H9 (cell line): Measurements from ENCODE around the gene PKD1. TPM values are rescaled to one million over a fixed set of nuclear protein-coding genes. Genes with fewer than 3 reads are reported as not detected.
A peak's percentile ranks its signal among the peaks of the same experiment; 100 is the strongest.

Experiments
- DNase-seq: peaks from one replicate; pipeline ENCODE4 v3.0.0-alpha.2; 2017
- H2AFZ ChIP-seq: one replicate; pipeline ENCODE4 v1.6.1; 2013; ENCODE audit warnings: mild to moderate bottlenecking, low read length, control low read depth, moderate library complexity
- H2AK5ac ChIP-seq: 2 replicates; pipeline ENCODE4 v1.6.1; 2013; ENCODE audit warnings: low read length, control low read depth, mixed read lengths; ENCODE audit not compliant: insufficient read length
- H2BK120ac ChIP-seq: one replicate; pipeline ENCODE4 v1.6.1; 2013; ENCODE audit warnings: low read depth, mild to moderate bottlenecking, low read length, control low read depth, inconsistent platforms; ENCODE audit not compliant: poor library complexity, severe bottlenecking
- H2BK12ac ChIP-seq: 2 replicates; pipeline ENCODE4 v1.6.1; 2013; ENCODE audit warnings: low read length, control low read depth, mixed read lengths, low read depth; ENCODE audit not compliant: insufficient read length
- H2BK15ac ChIP-seq: 2 replicates; pipeline ENCODE4 v1.6.1; 2013; ENCODE audit warnings: low read depth, low read length, control low read depth
- H2BK20ac ChIP-seq: one replicate; pipeline ENCODE4 v1.6.1; 2013; ENCODE audit warnings: low read depth, mild to moderate bottlenecking, low read length, control low read depth, inconsistent platforms; ENCODE audit not compliant: poor library complexity, severe bottlenecking
- H2BK5ac ChIP-seq: 2 replicates; pipeline ENCODE4 v1.6.1; 2013; ENCODE audit warnings: low read length, control low read depth, mixed read lengths; ENCODE audit not compliant: insufficient read length
- H3K14ac ChIP-seq: 2 replicates; pipeline ENCODE4 v1.6.1; 2013; ENCODE audit warnings: low read length, control low read depth; ENCODE audit not compliant: insufficient read depth
- H3K18ac ChIP-seq: 2 replicates; pipeline ENCODE4 v1.6.1; 2013; ENCODE audit warnings: low read depth, mild to moderate bottlenecking, mixed read lengths, low read length, control low read depth; ENCODE audit not compliant: insufficient read length
- H3K23ac ChIP-seq: 2 replicates; pipeline ENCODE4 v1.6.1; 2013; ENCODE audit warnings: low read length, control low read depth, mixed read lengths, low read depth; ENCODE audit not compliant: insufficient read length
- H3K23me2 ChIP-seq: 2 replicates; pipeline ENCODE4 v1.6.1; 2013; ENCODE audit warnings: low read depth, mild to moderate bottlenecking, mixed read lengths, low read length, control low read depth; ENCODE audit not compliant: insufficient read length, poor library complexity, severe bottlenecking
- H3K27ac ChIP-seq: 2 replicates; pipeline ENCODE4 v1.5.1; 2013; ENCODE audit warnings: low read length, control low read depth, mixed read lengths, low read depth; ENCODE audit not compliant: insufficient read length
- H3K27me3 ChIP-seq: 2 replicates; pipeline ENCODE4 v1.6.1; 2013; ENCODE audit warnings: low read length, control low read depth, inconsistent platforms; ENCODE audit not compliant: insufficient read depth
- H3K4ac ChIP-seq: 2 replicates; pipeline ENCODE4 v1.6.1; 2013; ENCODE audit warnings: low read depth, mild to moderate bottlenecking, control low read depth, inconsistent platforms, low read length, moderate library complexity
- H3K4me1 ChIP-seq: 2 replicates; pipeline ENCODE4 v1.6.1; 2013; ENCODE audit warnings: low read length, control low read depth, inconsistent platforms; ENCODE audit not compliant: insufficient read depth
- H3K4me2 ChIP-seq: 2 replicates; pipeline ENCODE4 v1.6.1; 2013; ENCODE audit warnings: low read length, control low read depth, mixed read lengths; ENCODE audit not compliant: insufficient read length, insufficient read depth
- H3K56ac ChIP-seq: 2 replicates; pipeline ENCODE4 v1.6.1; 2013; ENCODE audit warnings: low read depth, mild to moderate bottlenecking, mixed read lengths, low read length, control low read depth; ENCODE audit not compliant: insufficient read length
- H3K79me1 ChIP-seq: 2 replicates; pipeline ENCODE4 v1.6.1; 2013; ENCODE audit warnings: low read depth, mild to moderate bottlenecking, moderate library complexity, low read length, control low read depth, inconsistent platforms; ENCODE audit not compliant: insufficient read depth, poor library complexity, severe bottlenecking
- H3K79me2 ChIP-seq: 2 replicates; pipeline ENCODE4 v1.6.1; 2013; ENCODE audit warnings: low read length, control low read depth, inconsistent platforms; ENCODE audit not compliant: insufficient read depth
- H3K9ac ChIP-seq: 2 replicates; pipeline ENCODE4 v1.6.1; 2013; ENCODE audit warnings: low read length, control low read depth, mixed read lengths; ENCODE audit not compliant: insufficient read length; ENCODE audit errors: extremely low read depth
- H3K9me3 ChIP-seq: one replicate; pipeline ENCODE4 v1.6.1; 2013; ENCODE audit warnings: low read depth, low read length, inconsistent platforms; ENCODE audit not compliant: control insufficient read depth
- H3T11ph ChIP-seq: one replicate; pipeline ENCODE4 v1.6.1; 2013; ENCODE audit warnings: mild to moderate bottlenecking, low read length, control low read depth, inconsistent platforms
- H4K20me1 ChIP-seq: one replicate; pipeline ENCODE4 v1.6.1; 2013; ENCODE audit not compliant: control insufficient read depth, insufficient read length, insufficient read depth
- H4K5ac ChIP-seq: 2 replicates; pipeline ENCODE4 v1.6.1; 2013; ENCODE audit warnings: low read depth, mild to moderate bottlenecking, mixed read lengths, low read length, control low read depth; ENCODE audit not compliant: insufficient read length
- H4K8ac ChIP-seq: replicated peaks from 2 replicates; pipeline ENCODE4 v1.6.1; 2013; ENCODE audit warnings: low read length, control low read depth, mixed read lengths, low read depth; ENCODE audit not compliant: insufficient read length
- H4K91ac ChIP-seq: 2 replicates; pipeline ENCODE4 v1.6.1; 2013; ENCODE audit warnings: low read depth, mild to moderate bottlenecking, moderate library complexity, mixed read lengths, low read length, control low read depth; ENCODE audit not compliant: insufficient read length
- H3K27ac Mint-ChIP-seq, 3 experiments: 2 replicates in 2 of 3; 3 replicates in 1 of 3; pipeline ENCODE4 v1.8.0; 2020 to 2021; ENCODE audit warnings: mixed read lengths in 3 of 3, mild to moderate bottlenecking in 1 of 3, moderate library complexity in 1 of 3
- H3K27me3 Mint-ChIP-seq: 2 replicates; pipeline ENCODE4 v1.8.0; 2021; ENCODE audit warnings: low read depth, mild to moderate bottlenecking, moderate library complexity, mixed read lengths
- H3K36me3 Mint-ChIP-seq, 3 experiments: 2 replicates in 2 of 3; 3 replicates in 1 of 3; pipeline ENCODE4 v1.8.0; 2020 to 2021; ENCODE audit warnings: low read depth in 3 of 3, mixed read lengths in 3 of 3; ENCODE audit not compliant: insufficient read depth in 1 of 3
- H3K4me1 Mint-ChIP-seq, 2 experiments: 2 replicates each; pipeline ENCODE4 v1.8.0; 2020; ENCODE audit warnings: mixed read lengths in 2 of 2
- H3K4me3 Mint-ChIP-seq, 2 experiments: 2 replicates in 1 of 2; 3 replicates in 1 of 2; pipeline ENCODE4 v1.8.0; 2020 to 2021; ENCODE audit warnings: mild to moderate bottlenecking in 2 of 2, mixed read lengths in 2 of 2, moderate library complexity in 1 of 2
- H3K9me3 Mint-ChIP-seq, 2 experiments: 2 replicates in 1 of 2; 3 replicates in 1 of 2; pipeline ENCODE4 v1.8.0; 2020; ENCODE audit warnings: mild to moderate bottlenecking in 2 of 2, mixed read lengths in 2 of 2, moderate library complexity in 1 of 2
- CTCF ChIP-seq: fragments of 200-600 bp; sonication (generic); conservative IDR thresholded peaks from 3 replicates; pipeline ENCODE4 v1.8.0; 2021; ENCODE audit warnings: antibody characterized with exemption, mild to moderate bottlenecking
- WGBS: extraction: QIAGEN DNeasy Blood & Tissue Kit; methylation state at CpG from one replicate; pipeline ENCODE4 v1.1.7; 2013; ENCODE audit warnings: missing lambda C conversion rate, low lambda C conversion rate, mixed read lengths; ENCODE audit not compliant: insufficient read length; ENCODE audit errors: extremely low coverage; 5-methylcytosine and 5-hydroxymethylcytosine counted together
- total RNA-seq: library from RNA; stranded (reverse); gene quantifications from 2 replicates; pipeline ENCODE4 v1.2.1, GENCODE V29; 2021

PKD1 gene
- total RNA-seq, 1 experiment from 2014 or later, result 88.0 TPM

DNA sequence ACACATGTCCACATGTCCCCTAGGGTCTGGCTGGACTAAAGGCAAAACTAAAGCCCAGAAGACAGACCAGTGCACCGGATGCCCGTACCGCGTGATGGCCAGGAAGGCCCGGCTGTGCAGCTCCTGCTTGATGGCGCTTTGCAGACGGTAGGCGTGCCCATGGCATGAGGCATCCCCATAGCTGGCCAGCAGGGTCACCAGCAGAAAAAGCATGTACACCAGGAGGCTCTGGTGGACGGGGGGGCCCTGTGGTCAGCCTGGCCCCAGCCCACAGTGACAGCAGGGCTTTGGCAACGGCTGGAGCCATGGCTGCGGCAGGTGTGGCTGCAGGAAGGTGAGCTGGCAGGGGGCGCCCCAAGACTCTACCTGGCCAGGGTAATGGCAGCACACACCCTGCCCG, 42.8 kb downstream of the PKD1 start:
- H3K36me3 Mint-ChIP-seq, result peaks cover 0 to 24% (median 21%) of the 10 kb centered on the region in 3 experiments; a peak in 6 of 7 replicates
- H3K4me2 ChIP-seq, result no peak overlapping the region

More for the DNA sequence above, 42.8 kb downstream of the PKD1 start:
- H4K20me1 ChIP-seq, result no peaks in the 10 kb centered on the region
- no peaks in the 10 kb centered on the region for H3K4me1 Mint-ChIP-seq
- H2BK15ac ChIP-seq, result no peak overlapping the region
- no peak overlapping the region for H3K4ac ChIP-seq
- H2BK120ac ChIP-seq, result no peak overlapping the region
- H2BK12ac ChIP-seq, result no peak overlapping the region
- no peaks in the 10 kb centered on the region for H3K4me1 ChIP-seq
- TF ChIP-seq CTCF, result no peak
- H3K18ac ChIP-seq, result no peak overlapping the region
- no peaks in the 10 kb centered on the region for H3K9me3 ChIP-seq
- H3K79me2 ChIP-seq, result no peaks in the 10 kb centered on the region
- no peak overlapping the region for H3K9ac ChIP-seq
- no peak overlapping the region for H3K27ac ChIP-seq
- no peak overlapping the region for H3K23ac ChIP-seq
- H2BK5ac ChIP-seq, result no peak overlapping the region
- H2AK5ac ChIP-seq, result no peak overlapping the region
- H2AFZ ChIP-seq, result no peak overlapping the region
- H3K14ac ChIP-seq, result no peak overlapping the region
- no peak overlapping the region for H2BK20ac ChIP-seq
- no peaks in the 10 kb centered on the region for H3K9me3 Mint-ChIP-seq
- H4K91ac ChIP-seq, result no peak overlapping the region
- H4K5ac ChIP-seq, result no peak overlapping the region
- no peaks in the 10 kb centered on the region for H3K27me3 ChIP-seq
- H3K4me3 Mint-ChIP-seq, result peak overlapping the region in 1 of 2 experiments; percentile 35; a peak in 1 of 5 replicates
- H3K79me1 ChIP-seq, result no peaks in the 10 kb centered on the region
- H3K56ac ChIP-seq, result no peak overlapping the region
- H3K27ac Mint-ChIP-seq, result no peak overlapping the region; a peak in 1 of 7 replicates
- no peaks in the 10 kb centered on the region for H3K27me3 Mint-ChIP-seq
- H3T11ph ChIP-seq, result no peak overlapping the region
- DNase-seq, result no peak
- H3K23me2 ChIP-seq, result no peaks in the 10 kb centered on the region
- WGBS, result no CpG with 5 or more reads among the region's 13 CpGs
- H4K8ac ChIP-seq, result no peak overlapping the region
